HG03571 (cell line): ENCODE data around the gene ARSI.
A peak's percentile ranks its signal among the peaks of the same experiment; 100 is the strongest.

Experiments used
- ATAC-seq: cut with Tn5 transposase; IDR thresholded peaks from one replicate; pipeline ENCODE4 v1.9.1; 2021; ENCODE audit not compliant: unreplicated experiment

The ARSI gene

DNA sequence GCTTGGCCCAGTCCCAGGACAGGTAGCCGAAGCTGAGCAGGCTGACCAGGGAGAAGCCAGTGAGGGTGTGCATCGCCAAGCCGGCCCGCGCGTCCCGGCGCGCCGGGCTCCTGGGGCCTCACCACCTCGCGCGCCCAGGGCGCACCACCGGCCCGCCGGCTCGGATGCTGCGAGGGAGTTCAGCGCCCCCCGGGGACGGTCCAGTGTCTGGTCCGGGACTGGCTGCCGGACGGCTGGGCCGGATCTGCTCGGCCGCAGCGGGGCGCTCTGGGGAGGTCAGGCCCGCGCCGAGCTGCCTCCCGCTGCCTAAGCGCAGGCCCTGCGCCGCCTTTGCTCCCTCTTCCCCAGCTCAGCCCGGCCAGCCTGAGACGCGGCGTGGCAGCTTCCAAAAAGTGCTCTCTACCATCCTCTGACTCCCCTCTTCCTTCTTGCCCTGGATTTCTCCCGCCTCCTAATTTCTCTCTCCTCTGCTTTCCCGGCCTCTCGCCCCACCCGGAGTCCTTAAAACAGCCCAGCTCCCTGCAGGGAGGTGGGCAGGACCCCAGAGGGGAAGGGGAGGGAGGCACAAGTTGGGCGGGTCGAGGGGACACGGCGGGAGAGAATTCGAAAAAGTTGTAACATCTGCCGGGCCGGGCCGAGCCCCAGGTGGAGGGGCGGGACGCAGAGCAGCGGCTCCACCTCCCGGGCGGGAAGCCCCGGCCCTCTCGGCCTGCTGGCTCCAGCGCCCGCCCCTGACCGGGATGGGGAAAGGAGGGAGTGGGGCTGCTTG lies at the start of gene ARSI:
ARSI (minus strand) TSS at position 605 of the 769 bp plus-strand sequence; CDS start at position 73, 532 bp downstream.
- ATAC-seq = no peak

DNA sequence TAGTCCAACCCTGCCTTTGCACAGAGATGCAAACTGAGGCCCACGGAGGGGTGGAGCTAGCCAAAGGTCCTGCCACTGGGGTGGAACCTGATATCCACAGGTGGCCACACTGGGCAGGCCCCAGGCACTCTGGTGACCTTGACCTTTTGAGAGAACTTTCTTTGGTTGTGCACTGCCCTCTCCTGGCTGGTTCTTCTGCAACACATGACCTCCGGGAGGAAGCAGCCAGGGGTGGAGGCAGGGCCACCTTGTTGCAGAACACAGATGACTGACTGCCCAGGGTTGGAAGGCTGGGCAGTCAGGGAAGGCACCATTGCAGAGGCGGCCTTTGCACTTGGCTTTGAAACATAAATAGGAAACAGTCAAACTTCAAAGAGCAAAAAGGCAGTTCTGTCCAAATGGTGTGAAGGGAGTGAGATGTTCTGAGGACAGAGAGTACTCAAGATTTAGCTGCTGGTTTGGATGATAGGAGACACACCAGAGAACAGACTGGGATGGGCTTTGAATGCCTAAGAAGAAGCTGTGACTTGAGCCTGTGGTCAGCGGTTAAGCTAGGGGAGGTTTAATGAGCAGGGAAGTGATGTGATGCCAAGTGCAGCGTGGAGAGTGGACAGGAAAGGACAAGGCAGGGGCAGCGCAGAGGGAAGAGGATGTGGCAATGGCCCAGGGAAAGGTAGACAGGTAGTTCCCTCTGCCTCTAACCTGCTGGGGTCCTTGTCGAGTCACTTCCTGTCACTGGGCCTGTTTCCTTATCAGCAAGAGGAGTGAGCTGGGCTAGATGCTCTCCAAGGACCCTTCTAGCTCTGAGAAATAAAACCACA lies 48.0 kb upstream of the ARSI start:
- ATAC-seq = peak; percentile 80

DNA sequence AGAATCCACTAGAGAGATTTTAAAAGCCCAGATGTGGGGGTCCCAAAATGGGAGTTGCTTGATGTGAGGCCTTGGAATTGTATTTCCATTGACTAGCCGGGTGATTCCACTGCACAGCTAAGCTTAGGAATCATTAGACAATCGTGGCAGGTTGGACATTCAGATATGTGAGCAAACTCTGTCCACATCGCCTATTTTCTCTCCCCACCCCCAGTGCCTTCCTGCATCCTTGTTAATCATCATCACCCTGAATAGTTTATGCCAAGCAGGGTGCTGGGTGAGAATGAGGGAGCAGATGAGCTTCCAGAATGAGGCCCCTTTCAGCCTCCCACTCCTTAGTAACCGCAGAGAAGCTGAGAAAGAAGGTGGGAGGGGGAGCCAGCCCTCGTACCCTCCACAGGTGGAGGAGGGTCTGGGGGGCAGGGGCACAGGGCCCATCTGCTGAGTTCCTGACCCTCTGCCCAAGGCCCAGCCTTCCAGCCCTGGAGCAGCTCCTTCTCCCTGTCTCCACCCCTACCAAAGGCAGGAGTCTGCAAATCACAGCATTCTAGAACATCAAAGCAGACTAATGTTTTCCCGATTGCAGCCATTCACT lies 47.1 kb upstream of the ARSI start:
- ATAC-seq = no peak

DNA sequence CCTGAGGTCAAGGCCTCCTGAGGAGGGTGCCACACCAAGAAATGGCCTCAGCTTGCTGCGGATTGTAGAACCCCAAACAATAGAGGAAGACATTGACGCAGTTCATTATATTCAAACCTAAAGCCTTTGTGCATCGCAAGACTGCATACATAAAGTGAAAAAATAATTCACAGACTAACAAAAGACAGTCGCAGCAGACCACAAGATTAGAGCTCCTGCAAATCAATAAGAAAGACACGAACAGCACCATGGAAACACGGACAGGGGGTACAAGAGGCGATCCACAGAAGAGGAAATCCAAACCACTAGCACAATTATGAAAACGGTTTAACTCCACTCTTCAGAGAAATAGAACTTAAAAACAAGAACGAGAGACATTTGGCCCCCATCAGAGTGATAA lies 44.7 kb upstream of the ARSI start:
- no peak for ATAC-seq

DNA sequence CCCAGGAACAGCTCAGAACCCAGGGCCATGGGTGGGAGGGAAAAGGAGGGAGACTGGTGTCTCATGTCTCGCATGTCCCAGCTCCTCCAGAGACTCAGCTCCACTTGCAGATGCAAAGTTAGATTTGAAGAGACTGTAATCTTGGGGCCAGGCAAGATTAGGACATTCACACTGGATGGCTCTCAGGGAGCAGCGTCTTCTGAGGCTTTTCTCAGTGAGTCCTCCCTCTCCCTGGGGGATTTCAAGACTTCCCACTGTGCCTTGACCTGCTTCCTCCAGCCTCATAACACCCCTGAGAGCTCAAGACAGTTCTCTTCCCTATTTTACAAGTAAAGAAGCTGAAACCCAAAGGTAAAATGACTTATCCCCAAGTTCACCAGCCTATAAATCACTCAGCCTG lies 44.3 kb upstream of the ARSI start:
- no peak for ATAC-seq

DNA sequence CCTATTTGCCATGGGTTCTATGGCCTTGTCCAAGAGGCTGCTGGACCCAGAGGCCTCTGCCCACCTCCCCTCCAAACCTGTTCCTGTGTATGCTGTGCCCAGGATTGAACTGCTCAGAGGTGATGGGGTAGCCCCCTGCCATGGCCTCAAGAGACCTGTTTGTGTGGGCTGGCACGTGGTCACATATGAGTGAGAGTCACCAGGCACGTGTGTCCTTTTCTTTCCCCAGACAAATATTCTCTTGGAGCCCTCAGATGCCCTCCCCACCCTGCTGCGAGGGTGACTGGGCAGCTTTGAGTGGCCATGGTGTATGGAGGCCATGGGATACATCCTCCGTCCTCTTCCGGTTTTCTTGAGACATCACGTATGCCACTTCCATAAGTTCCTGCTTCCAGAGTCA lies 43.9 kb upstream of the ARSI start:
- no peak for ATAC-seq

DNA sequence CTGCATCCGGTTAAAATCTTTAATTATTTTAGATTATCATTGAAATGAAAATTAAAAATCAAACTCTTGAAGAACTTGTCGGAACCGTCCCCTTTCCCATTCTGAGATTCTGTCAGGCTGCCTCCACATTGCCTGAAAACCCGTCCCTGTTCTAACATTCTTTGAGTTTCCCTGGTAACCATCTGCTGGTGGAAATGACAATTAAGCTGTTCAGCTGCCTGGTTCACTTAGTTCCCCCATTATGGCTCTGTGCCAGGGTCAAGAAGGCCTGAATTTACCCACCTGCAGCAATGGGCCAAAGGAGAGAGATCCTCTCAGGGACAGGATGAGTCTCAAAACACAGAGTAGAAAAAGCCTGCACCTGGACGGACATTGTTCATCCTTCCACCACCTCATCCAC lies 43.0 kb upstream of the ARSI start:
- ATAC-seq = no peak

DNA sequence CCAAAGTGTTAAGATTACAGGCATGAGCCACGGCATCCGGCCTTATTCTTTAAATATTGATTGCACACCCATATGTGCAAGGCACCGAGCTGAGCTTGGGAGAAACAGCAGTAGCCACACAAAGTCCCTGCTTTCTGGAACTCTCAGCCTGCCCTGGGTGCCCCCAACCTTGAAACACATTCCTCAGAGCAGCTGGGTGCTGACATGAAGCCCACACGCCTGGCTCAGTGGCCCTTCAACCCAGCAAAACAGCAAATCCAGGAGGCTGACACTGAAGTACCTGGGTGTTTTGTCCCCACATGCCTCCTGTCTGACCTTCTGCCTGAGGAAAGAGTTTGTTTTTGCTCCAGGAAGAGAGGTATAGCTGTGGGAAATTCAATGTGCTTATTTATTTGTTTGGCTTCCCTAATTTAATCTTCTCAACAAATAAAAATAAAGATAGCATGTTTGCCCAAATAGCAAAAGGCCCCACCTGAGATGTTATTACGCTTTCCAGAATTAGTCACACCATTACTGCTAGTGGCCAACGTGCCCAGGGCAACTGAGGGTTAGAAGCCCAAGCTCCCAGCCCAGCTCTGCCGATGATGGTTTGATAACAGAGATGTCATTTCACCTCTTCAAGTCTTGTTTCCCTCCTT lies 41.4 kb upstream of the ARSI start:
- no peak for ATAC-seq

DNA sequence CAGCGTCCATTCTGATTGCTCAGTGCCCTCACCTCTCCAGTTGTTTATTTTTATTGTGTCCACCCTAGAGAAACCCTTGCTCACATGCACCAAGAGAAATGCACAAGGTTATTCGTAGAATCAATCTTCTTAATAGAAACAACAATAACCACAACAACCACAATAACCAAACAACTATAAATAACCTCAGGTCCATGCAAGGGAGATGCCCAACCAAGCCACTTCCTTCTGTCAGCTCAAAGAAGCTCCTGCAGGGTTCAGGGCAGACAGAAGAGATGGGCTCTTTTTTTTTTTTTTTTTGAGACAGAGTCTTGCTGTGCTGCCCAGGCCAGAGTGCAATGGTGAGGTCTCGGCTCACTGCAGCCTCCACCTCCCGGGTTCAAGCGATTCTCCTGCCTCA lies 39.9 kb upstream of the ARSI start:
- no peak for ATAC-seq

DNA sequence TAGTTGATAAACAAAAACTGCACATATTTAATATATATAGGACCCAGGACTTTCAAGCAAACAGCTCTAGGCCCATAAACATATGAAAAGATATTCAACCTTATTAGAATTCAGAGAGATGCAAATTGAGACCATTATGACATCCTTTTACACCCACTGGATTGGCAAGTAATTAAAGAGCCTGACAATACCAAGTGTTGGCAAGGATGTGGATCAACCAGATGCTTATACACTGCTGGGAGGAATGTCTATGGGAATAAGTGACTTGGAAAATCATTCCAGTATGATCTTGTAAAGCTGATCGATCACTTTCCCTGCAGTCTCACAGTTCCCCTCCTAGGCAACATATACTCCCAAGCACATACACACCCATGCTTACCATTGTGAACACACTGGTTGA lies 39.3 kb upstream of the ARSI start:
- no peak for ATAC-seq

DNA sequence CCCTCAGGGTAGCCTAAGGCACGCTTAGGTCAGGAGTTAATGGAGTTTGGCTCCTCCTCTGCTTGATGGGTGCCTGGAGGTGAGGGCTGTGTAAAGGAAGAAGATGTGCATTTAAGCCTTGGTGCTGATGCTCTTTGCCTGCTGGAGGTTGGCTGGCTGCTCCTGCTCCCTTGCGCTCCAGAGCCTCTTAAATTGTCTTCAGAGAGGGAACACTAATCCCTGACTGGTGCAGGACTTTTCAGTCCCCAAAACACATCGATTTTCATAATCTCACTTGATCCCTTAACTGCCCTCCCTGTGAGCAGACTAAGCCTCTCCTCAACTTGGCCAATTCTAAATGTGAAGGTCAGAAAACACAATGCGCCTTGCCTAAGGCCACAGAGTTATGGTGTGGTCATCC lies 38.6 kb upstream of the ARSI start:
- no peak for ATAC-seq

DNA sequence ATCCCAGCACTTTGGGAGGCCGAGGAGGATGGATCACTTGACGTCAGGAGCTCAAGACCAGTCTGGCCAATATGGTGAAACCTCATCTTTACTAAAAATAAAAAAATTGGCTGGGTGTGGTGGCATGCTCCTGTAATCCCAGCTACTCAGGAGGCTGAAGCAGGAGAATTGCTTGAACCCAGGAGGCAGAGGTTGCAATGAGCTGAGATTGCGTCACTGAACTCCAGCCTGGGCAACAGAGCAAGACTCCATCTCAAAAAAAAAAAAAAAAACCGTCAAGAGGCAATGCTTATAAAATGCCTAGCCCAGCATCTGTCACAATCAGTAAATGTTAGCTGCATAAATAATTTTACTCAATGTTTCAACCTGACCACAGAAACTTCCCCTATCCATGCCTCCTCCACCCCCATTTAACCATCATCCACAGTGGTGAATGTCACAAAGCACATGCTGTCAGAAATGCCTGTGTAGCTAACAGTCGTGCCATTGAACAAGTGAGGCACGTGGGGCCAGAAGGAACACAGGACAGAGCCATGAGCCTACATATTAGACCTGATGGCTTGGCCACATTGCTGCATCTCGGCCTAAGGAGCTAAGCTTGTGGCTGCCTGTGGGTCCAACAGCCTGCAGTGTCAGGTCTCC lies 38.0 kb upstream of the ARSI start:
- no peak for ATAC-seq

DNA sequence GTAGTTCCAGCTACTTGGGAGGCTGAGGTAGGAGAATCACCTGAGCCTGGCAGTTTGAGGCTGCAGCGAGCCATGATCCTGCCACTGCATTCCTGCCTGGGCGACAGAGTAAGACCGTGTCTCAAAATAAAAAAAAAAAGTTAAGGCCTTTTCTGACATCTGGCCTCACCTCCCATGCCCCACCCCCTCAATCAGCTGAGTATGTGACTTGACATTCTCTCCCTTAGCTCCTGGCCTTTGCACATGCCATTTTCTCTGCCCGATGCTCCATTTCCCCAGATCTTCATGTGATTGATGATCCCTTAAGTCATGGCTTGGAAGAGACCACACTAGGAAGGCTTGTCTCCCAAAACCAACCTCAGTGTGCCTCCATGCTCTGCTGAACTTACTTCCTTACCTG lies 37.1 kb upstream of the ARSI start:
- ATAC-seq = no peak

DNA sequence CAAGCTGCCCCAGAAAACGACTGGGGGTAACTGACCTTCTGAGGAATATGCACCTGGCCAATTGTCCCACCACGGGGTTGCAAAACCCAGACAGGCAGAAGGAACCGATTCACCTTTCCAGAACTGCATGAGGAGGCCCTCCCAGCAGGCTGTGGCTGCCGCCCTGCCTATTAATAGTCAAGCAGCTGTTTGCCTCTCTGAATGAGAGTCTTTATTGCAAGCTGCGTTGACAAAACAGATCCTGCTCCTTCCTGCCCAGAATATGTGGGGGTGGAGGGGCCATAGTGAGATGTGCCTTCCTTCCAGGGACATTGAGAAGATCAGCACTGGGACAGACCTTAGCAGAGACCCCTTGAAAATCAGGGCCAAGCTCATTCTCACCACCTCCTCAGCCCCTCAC lies 36.5 kb upstream of the ARSI start:
- no peak for ATAC-seq

DNA sequence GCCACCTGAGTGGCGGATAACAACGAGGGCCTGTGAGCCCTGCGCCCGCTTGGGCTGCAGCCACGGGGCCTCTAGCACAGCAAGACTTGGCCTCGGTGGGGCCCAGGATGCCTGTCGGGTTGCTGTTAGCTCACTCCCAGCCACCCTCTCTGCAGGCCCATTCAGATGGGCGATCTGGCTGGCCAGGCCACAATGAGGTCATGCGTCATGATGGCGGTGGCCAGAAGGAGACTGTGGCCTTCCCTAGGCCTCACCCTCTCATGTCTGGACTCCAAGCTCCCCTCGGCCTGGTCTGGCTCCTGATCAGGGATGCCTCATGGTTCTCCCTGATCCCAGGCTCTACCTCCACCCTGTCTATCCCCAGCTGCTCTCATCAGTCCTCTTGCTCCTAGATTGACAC lies 35.8 kb upstream of the ARSI start:
- ATAC-seq = no peak

DNA sequence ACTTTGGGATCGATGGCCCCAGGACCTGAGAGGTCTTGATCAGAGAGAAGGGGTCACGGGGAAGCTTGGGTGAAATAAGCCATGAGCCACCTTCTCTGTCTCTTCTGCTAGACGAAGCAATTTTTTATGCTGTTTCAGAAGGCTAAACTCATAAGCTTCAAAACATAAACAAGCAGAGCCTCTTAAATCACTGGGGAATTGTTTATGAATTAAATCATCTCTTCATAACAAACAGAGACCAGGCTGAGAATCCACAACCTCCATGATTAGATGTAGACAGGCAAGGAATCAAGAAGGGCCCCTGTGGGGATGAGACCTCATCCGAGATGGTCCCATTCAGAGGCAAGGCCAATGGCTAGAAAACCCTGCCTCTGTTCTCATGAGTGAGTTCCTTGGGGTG lies 33.1 kb upstream of the ARSI start:
- ATAC-seq = no peak

DNA sequence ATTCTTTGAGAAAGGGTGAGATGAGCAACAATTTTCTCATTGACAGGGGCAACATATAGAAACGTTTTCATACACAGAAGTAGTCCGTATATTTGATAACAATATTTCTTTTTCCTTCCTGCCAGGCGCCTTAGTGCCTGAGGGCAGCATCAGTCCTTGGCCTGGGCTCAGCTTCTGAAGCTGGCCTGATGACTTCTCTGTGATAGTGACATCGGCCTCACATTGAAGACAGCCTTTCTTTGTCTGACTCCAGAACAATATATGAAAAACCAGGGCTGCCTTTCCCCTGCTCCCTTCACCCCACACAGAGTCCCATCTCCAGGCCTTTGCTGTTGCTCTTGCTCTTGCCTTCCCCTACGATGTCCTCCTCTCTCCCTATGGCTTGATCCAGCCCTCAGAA lies 30.7 kb upstream of the ARSI start:
- ATAC-seq = no peak

DNA sequence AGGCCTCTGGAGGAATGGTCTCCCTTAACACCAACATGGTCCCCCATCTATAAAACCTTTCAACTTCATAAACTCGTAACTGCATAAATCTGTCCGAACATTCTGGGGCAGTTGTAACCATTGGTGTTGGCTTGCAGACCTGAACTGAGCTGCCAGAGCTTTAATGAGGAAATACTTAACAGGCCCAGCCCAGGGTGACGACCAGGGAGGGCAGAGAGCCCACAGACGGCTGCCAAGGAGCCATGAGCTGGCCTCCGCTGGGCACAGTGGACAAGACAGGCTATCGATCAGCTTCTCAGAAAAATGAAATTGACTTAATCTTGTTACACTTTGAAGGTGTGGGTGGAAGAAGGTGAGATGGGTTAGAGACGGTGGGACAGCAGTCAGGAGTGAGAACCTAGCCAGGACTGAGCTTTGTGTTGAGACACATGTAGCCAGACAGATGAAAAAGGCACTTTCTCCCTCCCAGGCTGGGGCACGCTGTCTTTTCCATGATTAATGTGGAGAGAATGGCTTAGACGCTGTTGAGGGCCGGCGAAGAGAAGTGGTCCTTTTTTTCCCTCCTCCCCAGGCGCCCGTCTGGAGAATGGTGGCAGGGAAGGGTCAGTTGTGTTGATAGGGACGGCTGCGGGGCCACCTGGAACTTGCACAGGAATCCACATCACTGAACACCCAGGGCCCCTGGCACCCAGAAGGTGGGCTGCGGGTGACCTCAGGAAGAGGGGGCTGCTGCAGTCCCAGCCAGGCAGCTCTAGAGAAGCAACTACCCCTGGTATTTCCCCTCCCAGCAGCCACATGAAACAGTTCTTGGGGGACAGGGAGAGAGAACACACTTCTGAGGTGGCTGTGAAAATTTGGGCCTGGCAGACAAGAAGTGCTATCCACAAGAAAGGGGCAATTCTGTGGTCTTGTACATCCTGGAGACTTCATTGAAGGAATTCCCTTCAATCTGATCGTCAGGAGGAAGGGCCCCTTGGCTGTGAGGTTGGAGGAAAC lies 27.5 kb upstream of the ARSI start:
- ATAC-seq = no peak

DNA sequence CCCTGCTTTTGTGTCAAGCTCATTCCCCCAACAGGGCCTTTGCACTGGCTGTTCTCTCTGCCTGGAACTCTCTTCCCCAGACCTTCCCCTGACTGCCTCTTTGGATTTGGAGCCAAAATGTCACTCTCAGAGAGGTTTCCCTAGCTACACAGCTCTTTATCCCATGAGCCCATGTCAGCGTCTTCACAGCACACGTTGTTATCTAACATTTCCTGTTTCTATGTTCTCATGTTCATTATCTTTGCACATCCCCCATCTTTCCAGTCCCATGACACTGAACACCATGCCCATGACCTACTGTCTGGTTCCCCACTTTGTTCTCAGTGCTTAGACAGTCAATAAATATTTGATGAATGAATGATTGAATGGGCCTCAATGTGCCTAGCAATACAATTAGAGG lies 26.3 kb upstream of the ARSI start:
- ATAC-seq = no peak

DNA sequence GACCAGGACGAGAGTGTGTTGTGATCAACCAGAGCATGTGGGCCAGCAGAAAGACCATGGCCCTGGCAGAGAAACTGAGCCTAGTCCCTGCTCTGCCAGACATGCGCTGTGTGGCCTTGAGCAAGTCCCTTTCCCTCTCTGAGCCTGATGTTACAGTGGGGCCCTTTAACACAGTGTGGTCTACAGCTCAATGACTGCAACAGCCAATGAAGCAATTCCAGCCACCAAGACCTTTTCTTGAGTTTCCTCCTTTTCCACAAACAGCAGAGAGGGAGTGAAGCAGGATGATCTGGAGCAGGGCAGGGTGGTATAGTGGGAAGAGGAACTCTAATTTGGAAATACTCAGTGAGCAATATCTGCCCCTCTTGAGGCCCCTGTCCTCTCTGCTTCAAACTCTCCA lies 25.8 kb upstream of the ARSI start:
- ATAC-seq = no peak
